CD8-positive, alpha-beta memory T cell (primary cell): ENCODE results near the gene TBC1D22A. TPM values are rescaled to one million over a fixed set of nuclear protein-coding genes. Genes with fewer than 3 reads are reported as not detected.
A peak's percentile ranks its signal among the peaks of the same experiment; 100 is the strongest.

Source experiments
- CTCF ChIA-PET: fragments of 350-600 bp; sonication (Branson Sonifier 250); formaldehyde crosslinking; loops from one replicate; lab custom pipeline; 2021; ENCODE audit warnings: antibody characterized with exemption; lab: Charles Lee
- POLR2A ChIA-PET: fragments of 350-600 bp; sonication (Branson Sonifier 250); formaldehyde crosslinking; loops from one replicate; lab custom pipeline; 2021; ENCODE audit warnings: antibody characterized with exemption; lab: Charles Lee
- DNase-seq, 5 donors: peaks; one replicate each; pipeline versions ENCODE4 v3.0.0 to v3.0.0-alpha.2; 2020 to 2022; ENCODE audit warnings: mixed read lengths in 1 of 5
- H3K27ac ChIP-seq: one replicate; pipeline ENCODE4 v1.7.0; 2013; ENCODE audit warnings: low read depth, mild to moderate bottlenecking, low read length, moderate library complexity
- H3K27me3 ChIP-seq: 2 replicates; pipeline ENCODE4 v1.7.0; 2013; ENCODE audit warnings: low read length, mild to moderate bottlenecking; ENCODE audit not compliant: insufficient read depth, poor library complexity, severe bottlenecking
- H3K36me3 ChIP-seq: 2 replicates; pipeline ENCODE4 v1.7.0; 2013; ENCODE audit warnings: mild to moderate bottlenecking, low read length, moderate library complexity; ENCODE audit not compliant: insufficient read depth
- H3K4me1 ChIP-seq: 2 replicates; pipeline ENCODE4 v1.7.0; 2013; ENCODE audit warnings: mild to moderate bottlenecking, low read length, moderate library complexity; ENCODE audit not compliant: insufficient read depth
- H3K4me3 ChIP-seq: 2 replicates; pipeline ENCODE4 v1.7.0; 2013; ENCODE audit warnings: mild to moderate bottlenecking, low read length
- H3K9me3 ChIP-seq: 2 replicates; pipeline ENCODE4 v1.7.0; 2013; ENCODE audit warnings: mild to moderate bottlenecking, low read length
- H3K27ac Mint-ChIP-seq, 8 donors: one replicate each; pipeline ENCODE4 v1.8.0; 2020 to 2021; ENCODE audit warnings: mixed read lengths in 8 of 8, mild to moderate bottlenecking in 6 of 8, inconsistent platforms in 3 of 8, moderate library complexity in 3 of 8
- H3K27me3 Mint-ChIP-seq, 2 donors: one replicate each; pipeline ENCODE4 v1.8.0; 2020 to 2021; ENCODE audit warnings: mixed read lengths in 2 of 2, mild to moderate bottlenecking in 1 of 2, moderate library complexity in 1 of 2
- H3K36me3 Mint-ChIP-seq, 3 donors: one replicate each; pipeline ENCODE4 v1.8.0; 2020 to 2021; ENCODE audit warnings: mixed read lengths in 3 of 3, inconsistent platforms in 1 of 3, mild to moderate bottlenecking in 1 of 3
- H3K4me1 Mint-ChIP-seq, 3 donors: one replicate each; pipeline ENCODE4 v1.8.0; 2020 to 2021; ENCODE audit warnings: mixed read lengths in 3 of 3, inconsistent platforms in 1 of 3, mild to moderate bottlenecking in 1 of 3
- H3K4me3 Mint-ChIP-seq, 7 donors: one replicate each; pipeline ENCODE4 v1.8.0; 2020 to 2021; ENCODE audit warnings: mixed read lengths in 7 of 7, mild to moderate bottlenecking in 6 of 7, moderate library complexity in 4 of 7, inconsistent platforms in 2 of 7
- H3K9me3 Mint-ChIP-seq, 5 donors: one replicate each; pipeline ENCODE4 v1.8.0; 2020 to 2022; ENCODE audit warnings: mixed read lengths in 5 of 5, mild to moderate bottlenecking in 3 of 5, moderate library complexity in 2 of 5, inconsistent platforms in 1 of 5
- polyA plus RNA-seq: library from polyadenylated mRNA; unstranded; fragments of 300-500 nt; fragmentation: Illumina TruSeq; gene quantifications from one replicate; pipeline ENCODE4 v1.2.3, GENCODE V29; 2021
- total RNA-seq, 2 experiments: library from RNA; stranded (reverse); gene quantifications; one replicate each; pipeline ENCODE4 v1.2.3, GENCODE V29; 2021

Gene TBC1D22A
- total and polyA plus RNA-seq, 3 experiments from 2014 or later = 26.6 to 34.8 (median 34.0) TPM

DNA sequence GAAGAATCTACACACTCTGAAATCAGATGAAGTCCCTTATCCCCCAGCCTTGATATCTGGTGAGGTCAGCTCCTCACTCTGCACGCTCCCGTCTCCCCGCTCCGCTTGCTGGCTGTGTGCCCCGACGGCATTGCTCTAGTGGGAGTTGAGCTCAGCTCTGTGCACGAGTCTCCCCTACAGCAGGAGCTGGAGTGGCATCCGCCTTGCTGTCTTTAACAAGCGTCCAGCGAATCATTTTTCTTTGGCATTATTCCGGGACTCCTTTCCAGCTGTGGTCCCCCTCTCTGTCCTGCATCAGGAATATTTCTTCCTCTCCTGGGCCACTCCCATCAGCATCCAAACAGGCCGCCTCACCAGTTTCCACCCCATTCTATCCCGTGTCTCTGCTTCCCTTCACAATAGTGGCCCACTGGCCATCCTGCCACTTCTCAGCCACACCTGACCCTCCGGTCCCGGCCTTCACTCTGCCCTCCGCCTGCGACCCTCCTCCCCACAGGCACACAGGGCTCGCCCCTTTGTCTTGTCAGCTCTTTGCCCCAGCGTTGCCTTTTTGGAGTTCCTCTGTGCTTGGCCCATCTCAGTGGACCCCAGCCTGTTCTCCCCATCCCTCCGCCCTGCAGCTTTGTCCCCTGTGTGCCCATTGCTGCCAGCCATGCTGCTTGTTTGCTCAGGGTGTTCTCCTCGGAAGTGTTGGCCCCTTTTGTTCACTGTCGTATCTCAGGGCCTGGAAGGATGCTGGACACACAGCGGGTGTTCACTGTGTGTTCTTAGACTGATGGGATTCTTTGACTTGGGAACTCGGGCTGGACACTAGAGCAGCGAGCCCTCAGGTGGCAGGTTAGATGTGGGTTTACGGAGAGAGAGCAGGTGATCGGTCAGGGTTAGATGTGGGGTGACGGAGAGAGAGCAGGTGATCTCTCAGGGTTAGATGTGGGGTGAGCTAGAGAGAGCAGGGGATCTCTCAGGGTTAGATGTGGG lies 441.8 kb downstream of the TBC1D22A start:
- Mint-ChIP-seq H3K36me3 (no peaks in the 10 kb centered on the region), H3K4me1 (no peaks in the 10 kb centered on the region), H3K27ac (peak overlapping the region in 3 of 8 donors; percentile 8 to 58 (median 13)), H3K27me3 (peaks cover 0 to 3% of the 10 kb centered on the region in 2 donors), H3K9me3 (no peaks in the 10 kb centered on the region), H3K4me3 (no peak overlapping the region)
- no peaks in the 10 kb centered on the region for H3K4me1 ChIP-seq
- H3K9me3 ChIP-seq = no peaks in the 10 kb centered on the region
- H3K27me3 ChIP-seq = no peaks in the 10 kb centered on the region
- peak in 1 of 5 donors; percentile 37 for DNase-seq
- CTCF ChIA-PET = no interaction called here
- no peak overlapping the region for H3K27ac ChIP-seq
- POLR2A ChIA-PET = no interaction called here
- H3K36me3 ChIP-seq = no peaks in the 10 kb centered on the region
- no peak overlapping the region for H3K4me3 ChIP-seq

DNA sequence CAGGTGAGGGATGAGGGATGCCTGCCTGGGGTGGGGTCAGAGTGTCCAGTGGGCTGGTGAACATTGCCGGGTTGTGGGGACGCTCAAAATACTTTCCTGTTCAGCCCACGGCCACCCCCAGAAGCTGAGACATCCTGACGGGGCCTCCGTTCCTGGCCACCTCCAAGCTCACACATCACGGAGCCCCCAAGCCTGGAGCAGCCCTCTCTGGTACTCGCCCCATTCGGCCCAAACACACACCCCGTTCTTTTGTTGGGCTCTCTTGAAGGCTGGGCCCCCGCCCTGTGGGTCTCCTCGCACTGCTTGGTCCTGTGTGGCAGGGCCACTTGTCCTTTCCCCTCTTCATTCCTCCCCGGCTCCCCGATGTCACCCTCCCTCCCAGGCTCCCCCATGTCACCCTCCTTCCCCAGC lies 442.6 kb downstream of the TBC1D22A start:
- no peaks in the 10 kb centered on the region for H3K9me3 Mint-ChIP-seq
- H3K4me3 ChIP-seq = no peak overlapping the region
- ChIA-PET POLR2A (no interaction called here), CTCF (no interaction called here)
- no peaks in the 10 kb centered on the region for H3K9me3 ChIP-seq
- DNase-seq = no peak
- H3K27me3 ChIP-seq = no peaks in the 10 kb centered on the region
- H3K4me3 Mint-ChIP-seq = no peak overlapping the region
- H3K27ac ChIP-seq = no peak overlapping the region
- no peak overlapping the region for H3K27ac Mint-ChIP-seq
- peaks cover 0 to 3% of the 10 kb centered on the region in 2 donors for H3K27me3 Mint-ChIP-seq
- no peaks in the 10 kb centered on the region for H3K36me3 Mint-ChIP-seq
- H3K4me1 Mint-ChIP-seq = no peaks in the 10 kb centered on the region
- H3K36me3 ChIP-seq = no peaks in the 10 kb centered on the region
- H3K4me1 ChIP-seq = no peaks in the 10 kb centered on the region

DNA sequence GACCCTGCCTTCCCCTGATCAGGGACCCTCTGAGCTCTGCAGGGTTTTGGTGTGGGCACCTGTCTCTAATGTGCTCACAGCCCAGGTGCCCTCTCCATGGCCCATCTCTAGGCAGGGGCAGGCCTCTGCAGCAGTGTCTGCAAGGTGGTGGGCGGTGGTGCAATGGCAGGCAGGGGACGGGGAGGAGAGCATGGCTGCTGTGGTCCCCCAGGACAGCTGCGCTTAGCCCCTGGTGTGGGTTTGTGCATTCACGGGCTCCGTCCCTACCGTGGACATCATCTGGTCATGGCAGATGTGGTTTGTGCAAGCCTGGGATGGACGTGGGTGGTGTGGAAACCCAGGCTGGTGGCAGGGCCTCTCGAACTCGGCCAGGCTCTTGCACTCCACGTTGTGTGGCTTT lies 443.1 kb downstream of the TBC1D22A start:
- no peak overlapping the region for H3K27ac ChIP-seq
- H3K4me3 Mint-ChIP-seq = no peak overlapping the region
- H3K9me3 ChIP-seq = no peaks in the 10 kb centered on the region
- no peak overlapping the region for H3K4me3 ChIP-seq
- H3K36me3 Mint-ChIP-seq = no peaks in the 10 kb centered on the region
- H3K27ac Mint-ChIP-seq = no peak overlapping the region
- no peaks in the 10 kb centered on the region for H3K27me3 ChIP-seq
- DNase-seq = peak in 1 of 5 donors; percentile 39
- CTCF ChIA-PET = no interaction called here
- H3K36me3 ChIP-seq = no peaks in the 10 kb centered on the region
- no peaks in the 10 kb centered on the region for H3K9me3 Mint-ChIP-seq
- POLR2A ChIA-PET = no interaction called here
- H3K4me1 Mint-ChIP-seq = no peaks in the 10 kb centered on the region
- H3K4me1 ChIP-seq = no peaks in the 10 kb centered on the region
- H3K27me3 Mint-ChIP-seq = peaks cover 0 to 3% of the 10 kb centered on the region in 2 donors

DNA sequence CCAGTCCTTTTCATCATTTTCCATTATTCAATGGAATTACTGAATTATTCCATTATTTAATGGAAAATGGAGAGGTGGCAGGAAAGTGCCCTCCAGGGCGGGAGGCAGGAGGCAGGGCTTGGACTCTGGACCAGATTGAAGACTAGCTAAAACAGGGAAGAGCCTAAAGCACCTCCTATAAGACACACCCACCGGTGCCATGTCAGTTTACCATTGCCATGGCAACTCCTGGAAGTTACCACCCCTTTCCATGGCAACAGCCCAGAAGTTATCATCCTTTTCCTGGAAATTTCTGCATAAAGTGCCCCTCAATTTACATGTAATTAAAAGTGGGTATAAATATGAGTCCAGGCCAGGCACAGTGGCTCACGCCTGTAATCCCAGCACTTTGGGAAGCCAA lies 443.7 kb downstream of the TBC1D22A start:
- Mint-ChIP-seq H3K4me3 (no peak overlapping the region), H3K9me3 (no peaks in the 10 kb centered on the region), H3K4me1 (no peaks in the 10 kb centered on the region)

DNA sequence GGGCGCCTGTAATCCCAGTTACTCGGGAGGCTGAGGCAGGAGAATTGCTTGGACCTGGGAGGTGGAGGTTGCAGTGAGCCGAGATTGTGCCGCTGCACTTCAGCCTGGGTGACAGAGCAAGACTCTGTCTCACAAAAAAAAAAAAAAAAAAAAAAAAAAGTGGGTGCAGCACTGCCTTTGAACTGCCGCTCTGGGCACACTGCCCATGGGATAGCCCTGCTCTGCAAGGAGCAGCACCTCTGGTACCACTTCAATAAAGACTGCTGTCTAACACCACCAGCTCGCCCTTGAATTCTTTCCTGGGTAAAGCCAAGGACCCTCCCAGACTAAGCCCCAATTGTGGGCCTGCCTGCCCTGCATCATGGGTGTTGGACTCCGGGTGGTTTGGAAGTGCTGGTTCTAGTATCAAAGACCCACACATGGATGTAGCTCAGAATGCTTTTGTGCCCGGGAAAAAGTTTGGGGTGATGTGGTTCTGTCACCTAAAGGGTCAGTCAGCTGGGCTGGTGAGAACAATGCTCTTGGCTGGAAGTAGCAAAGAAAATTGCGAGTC lies 444.3 kb downstream of the TBC1D22A start:
- H3K27me3 ChIP-seq = no peaks in the 10 kb centered on the region
- POLR2A ChIA-PET = no interaction called here
- Mint-ChIP-seq H3K4me1 (no peaks in the 10 kb centered on the region), H3K27ac (peak overlapping the region in 1 of 8 donors; percentile 67), H3K27me3 (no peaks in the 10 kb centered on the region), H3K9me3 (no peaks in the 10 kb centered on the region), H3K36me3 (no peaks in the 10 kb centered on the region), H3K4me3 (no peak overlapping the region)
- H3K4me3 ChIP-seq = no peak overlapping the region
- H3K36me3 ChIP-seq = no peaks in the 10 kb centered on the region
- H3K27ac ChIP-seq = no peak overlapping the region
- DNase-seq = no peak
- H3K4me1 ChIP-seq = no peaks in the 10 kb centered on the region
- no peaks in the 10 kb centered on the region for H3K9me3 ChIP-seq
- CTCF ChIA-PET = no interaction called here

More for the DNA sequence above, 443.7 kb downstream of the TBC1D22A start:
- Histone ChIP-seq H3K4me3 (no peak overlapping the region), H3K9me3 (no peaks in the 10 kb centered on the region), H3K4me1 (no peaks in the 10 kb centered on the region), H3K27me3 (no peaks in the 10 kb centered on the region), H3K36me3 (no peaks in the 10 kb centered on the region), H3K27ac (no peak overlapping the region)
- H3K27ac Mint-ChIP-seq = peak overlapping the region in 1 of 8 donors; percentile 67
- POLR2A ChIA-PET = no interaction called here
- no peak for DNase-seq
- H3K36me3 Mint-ChIP-seq = no peaks in the 10 kb centered on the region
- CTCF ChIA-PET = no interaction called here
- H3K27me3 Mint-ChIP-seq = peaks cover 0 to under 1% of the 10 kb centered on the region in 2 donors

DNA sequence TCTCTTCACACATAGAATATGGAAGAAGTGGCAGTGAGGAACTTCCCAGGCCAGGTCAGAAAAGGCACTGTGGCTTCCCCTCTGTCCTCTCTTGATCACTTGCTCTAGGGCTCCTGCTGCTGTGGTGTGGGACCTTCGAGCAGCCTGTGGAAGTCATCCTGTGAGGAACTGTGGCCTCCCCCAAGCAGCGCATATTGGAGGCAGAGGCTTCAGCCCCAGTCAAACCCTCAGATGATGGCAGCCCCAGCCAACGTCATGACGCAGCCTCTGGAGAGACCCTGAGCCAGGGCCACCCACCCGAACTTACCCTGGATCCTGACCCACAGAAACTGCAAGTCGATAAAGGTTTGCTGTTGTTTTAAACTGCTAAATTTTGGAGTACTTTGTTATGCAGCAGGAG lies 444.9 kb downstream of the TBC1D22A start:
- no peaks in the 10 kb centered on the region for H3K9me3 ChIP-seq
- H3K9me3 Mint-ChIP-seq = no peaks in the 10 kb centered on the region
- ChIA-PET CTCF (no interaction called here), POLR2A (no interaction called here)
- DNase-seq = peak in 1 of 5 donors; percentile 26
- no peaks in the 10 kb centered on the region for H3K4me1 ChIP-seq
- no peaks in the 10 kb centered on the region for H3K27me3 ChIP-seq
- no peaks in the 10 kb centered on the region for H3K4me1 Mint-ChIP-seq
- H3K27ac ChIP-seq = no peak overlapping the region
- H3K36me3 Mint-ChIP-seq = no peaks in the 10 kb centered on the region
- no peaks in the 10 kb centered on the region for H3K36me3 ChIP-seq
- H3K4me3 ChIP-seq = no peak overlapping the region
- H3K27ac Mint-ChIP-seq = no peak overlapping the region
- H3K4me3 Mint-ChIP-seq = no peak overlapping the region
- H3K27me3 Mint-ChIP-seq = no peaks in the 10 kb centered on the region

DNA sequence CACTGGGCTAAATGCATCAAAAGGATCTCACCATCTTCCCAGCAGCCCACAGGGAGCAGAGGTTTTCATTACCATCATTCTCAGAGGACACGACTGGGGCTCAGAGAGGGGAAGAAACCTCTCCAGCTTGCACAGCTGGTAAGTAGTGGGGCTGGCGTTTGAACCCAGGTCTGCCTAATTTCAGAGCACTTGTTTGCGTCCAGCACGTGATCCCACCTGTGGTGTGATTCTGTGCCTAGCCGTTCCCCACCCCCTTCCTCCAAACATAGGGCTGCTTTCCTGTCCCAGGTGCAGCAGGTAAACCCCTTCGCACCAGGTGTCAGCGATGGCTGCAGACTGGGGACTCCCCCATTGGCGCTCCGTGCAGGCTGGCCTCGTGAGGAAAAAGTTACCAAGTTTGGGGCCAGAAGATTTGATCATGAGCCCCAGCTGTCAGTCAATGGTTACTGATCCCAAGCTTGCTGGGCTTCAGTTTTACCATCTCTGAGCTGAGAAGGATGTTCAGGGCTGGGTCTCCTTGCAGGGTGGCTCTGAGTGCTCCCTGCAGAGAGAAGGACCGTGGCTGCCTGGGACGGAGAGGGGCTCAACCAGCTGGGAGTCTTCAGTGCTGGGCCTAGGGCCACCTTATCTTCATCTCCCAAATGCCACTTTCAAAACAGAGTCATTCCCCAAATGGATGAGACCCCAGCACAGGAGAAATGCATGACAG lies 445.6 kb downstream of the TBC1D22A start:
- Histone ChIP-seq H3K4me1 (no peaks in the 10 kb centered on the region), H3K4me3 (no peak overlapping the region), H3K9me3 (no peaks in the 10 kb centered on the region), H3K27me3 (no peaks in the 10 kb centered on the region), H3K27ac (no peak overlapping the region), H3K36me3 (no peaks in the 10 kb centered on the region)
- Mint-ChIP-seq H3K27me3 (peaks cover 0 to 2% of the 10 kb centered on the region in 2 donors), H3K9me3 (no peaks in the 10 kb centered on the region), H3K36me3 (no peaks in the 10 kb centered on the region), H3K4me3 (no peak overlapping the region), H3K4me1 (no peaks in the 10 kb centered on the region), H3K27ac (no peak overlapping the region)
- DNase-seq = no peak
- ChIA-PET CTCF (no interaction called here), POLR2A (no interaction called here)

DNA sequence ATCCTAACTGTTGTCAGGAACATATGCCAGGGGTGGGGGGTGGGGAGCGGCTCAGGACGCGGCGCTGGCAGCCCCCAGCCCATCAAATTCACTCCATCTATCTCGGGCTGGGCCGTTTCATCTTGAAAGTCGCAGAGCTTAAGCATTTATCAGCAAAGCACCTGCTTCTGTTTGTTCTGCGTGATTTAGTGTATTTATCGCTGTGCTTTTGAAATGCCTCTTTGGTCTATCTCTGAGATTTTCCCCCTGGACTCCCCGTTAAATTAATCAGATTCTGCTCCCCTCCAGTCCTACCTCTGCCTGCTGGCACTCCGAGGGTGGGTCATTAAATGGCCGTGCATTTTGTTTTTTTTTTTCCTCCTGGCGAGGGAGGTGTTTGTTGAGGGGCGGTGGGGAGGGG lies 446.2 kb downstream of the TBC1D22A start:
- Histone ChIP-seq H3K27ac (no peak overlapping the region), H3K36me3 (no peaks in the 10 kb centered on the region), H3K4me3 (no peak overlapping the region), H3K4me1 (no peaks in the 10 kb centered on the region), H3K9me3 (no peaks in the 10 kb centered on the region), H3K27me3 (no peaks in the 10 kb centered on the region)
- Mint-ChIP-seq H3K4me3 (no peak overlapping the region), H3K36me3 (no peaks in the 10 kb centered on the region), H3K9me3 (no peaks in the 10 kb centered on the region), H3K27me3 (peaks cover 0 to 2% of the 10 kb centered on the region in 2 donors), H3K4me1 (no peaks in the 10 kb centered on the region), H3K27ac (no peak overlapping the region)
- ChIA-PET POLR2A (no interaction called here), CTCF (no interaction called here)
- DNase-seq = no peak
